NCI-H2171 (cell line): ENCODE measurements around the gene JAKMIP2.
"Not testable (repeated sequence)": the region's sequence is repeated elsewhere in the genome, so short reads cannot be mapped to it uniquely, and the experiment has no call there.

Experiments
- DNase-seq: peaks from one replicate; lab custom pipeline; 2025; lab: John Stamatoyannopoulos, UW

JAKMIP2 gene

DNA sequence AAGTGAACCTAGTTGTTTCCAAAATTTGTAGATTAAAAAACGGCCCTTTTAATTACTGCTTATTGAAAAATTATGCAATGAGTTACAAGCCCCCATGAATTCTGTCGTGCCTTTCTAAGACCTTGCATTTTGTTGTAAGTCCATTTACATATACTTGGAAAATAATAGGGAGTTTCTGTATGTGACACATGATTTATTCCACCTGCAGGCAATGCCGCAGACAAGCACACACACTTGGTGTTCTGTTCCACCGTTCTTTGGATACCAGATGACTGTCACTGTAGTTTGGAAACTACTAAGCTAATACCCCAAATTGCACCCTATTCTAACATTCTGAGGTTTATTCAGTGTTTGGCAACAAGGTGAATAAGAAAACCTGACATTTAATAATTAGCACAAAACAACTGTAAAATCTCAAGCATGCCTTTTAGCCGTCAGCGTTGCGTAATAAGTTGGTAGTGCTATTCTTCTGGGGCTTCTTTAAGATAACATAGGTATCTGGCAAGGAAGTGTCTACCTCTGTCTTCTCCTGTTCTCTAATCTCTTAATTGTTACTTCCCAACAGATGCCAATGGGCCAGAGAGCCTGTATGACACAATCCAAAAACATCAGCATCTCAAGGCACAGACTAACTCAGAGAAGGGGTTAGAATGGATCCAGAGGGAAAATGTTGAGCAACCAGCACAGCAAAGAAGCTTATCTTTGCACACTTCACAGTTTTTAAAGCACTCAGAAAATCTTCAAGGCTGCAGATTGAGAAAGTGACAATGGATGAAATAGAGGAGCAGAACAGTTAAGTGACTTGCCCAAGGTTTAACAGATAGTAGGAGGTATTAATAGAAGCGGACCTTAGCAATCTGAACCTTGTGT, 224.4 kb downstream of the JAKMIP2 start:
- DNase-seq = no peak

GRCh38 chr5:147555176-147555575, 227.4 kb downstream of the JAKMIP2 start:
- DNase-seq = no peak

GRCh38 chr5:147554261-147554817, 228.2 kb downstream of the JAKMIP2 start:
- no peak for DNase-seq

DNA sequence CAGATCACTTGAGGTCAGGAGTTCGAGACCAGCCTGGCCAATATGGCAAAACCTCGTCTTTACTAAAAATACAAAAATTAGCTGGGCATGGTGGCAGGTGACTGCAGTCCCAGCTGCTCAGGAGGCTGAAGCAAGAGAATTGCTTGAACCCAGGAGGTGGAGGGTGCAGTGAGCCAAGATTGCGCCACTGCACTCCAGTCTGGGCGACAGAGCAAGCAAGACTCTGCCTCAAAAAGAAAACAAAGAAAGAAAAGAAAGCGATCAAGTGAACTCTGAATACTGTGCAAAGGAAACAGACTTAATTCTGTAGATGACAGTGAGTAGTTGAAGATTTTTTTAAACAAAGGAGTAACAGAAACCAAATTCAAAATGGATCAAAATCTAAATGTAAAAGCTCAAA, 228.7 kb downstream of the JAKMIP2 start:
- DNase-seq = not testable (repeated sequence)

DNA sequence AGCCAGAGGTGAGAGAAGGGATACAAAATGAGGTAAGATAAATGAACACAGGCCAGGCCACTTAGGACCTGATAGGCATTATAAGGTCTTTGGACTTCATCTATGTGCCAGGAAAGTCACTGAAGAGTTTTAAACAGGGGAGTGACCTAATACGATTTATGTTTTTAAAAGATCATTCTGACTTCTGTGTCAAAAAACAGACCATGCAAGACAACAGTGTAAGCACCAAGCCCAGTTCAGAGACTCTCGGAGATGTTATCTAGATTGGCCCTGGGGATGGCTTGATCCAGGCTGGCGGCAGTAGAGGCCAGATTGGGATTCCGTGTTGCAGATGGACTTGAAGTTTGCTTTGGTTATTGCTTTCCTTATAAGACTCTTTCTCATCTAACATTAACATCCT, 229.6 kb downstream of the JAKMIP2 start:
- DNase-seq = no peak

GRCh38 chr5:147551677-147552076, 230.9 kb downstream of the JAKMIP2 start:
- DNase-seq = no peak

DNA sequence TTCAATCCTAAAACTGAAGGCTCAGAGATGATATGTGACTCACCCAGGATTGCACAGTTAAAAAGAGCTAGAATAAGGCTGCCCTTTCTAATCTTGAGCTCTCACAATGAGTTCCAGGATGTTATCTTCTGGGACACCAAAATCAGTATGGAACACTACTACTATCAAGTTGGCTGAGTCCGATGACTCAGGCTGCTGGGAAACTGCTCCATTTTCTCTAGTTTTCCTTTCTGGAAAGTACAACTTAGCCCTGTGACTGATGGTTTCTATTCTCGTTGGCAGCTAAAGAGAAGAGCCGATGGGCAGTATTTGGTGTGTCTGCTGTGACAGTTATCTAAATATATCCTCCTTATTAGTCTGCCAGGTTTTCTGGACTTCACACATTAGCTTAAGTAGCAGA, 234.8 kb downstream of the JAKMIP2 start:
- DNase-seq = no peak

DNA sequence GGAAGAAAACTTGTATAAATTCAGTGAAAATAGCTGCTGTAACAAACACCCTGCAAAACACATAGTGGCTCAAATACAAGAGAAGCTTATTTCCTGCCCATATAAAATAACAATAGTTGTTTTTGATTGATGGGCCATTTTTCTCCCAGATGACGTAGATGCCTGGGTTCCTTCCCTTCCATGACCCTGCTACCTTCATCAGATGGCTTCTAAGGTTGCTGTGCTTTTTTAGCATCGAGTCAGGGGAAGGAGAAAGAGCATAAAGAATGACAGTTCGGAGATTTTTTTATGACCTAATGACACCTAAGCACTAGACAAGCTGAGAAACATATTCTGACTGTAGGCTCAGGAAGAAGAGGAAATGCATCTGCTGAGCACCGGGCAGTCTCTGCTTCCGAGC, 238.0 kb downstream of the JAKMIP2 start:
- DNase-seq = no peak

- no peak for DNase-seq
Observed at GRCh38 chr5:147539053-147539452, 243.5 kb downstream of the JAKMIP2 start.

GRCh38 chr5:147538236-147538635, 244.3 kb downstream of the JAKMIP2 start:
- DNase-seq = no peak
